GM21576 (cell line): ENCODE data around the gene CDR2L.

Source experiments
- ATAC-seq: cut with Tn5 transposase; IDR thresholded peaks from one replicate; pipeline ENCODE4 v1.9.1; 2021; ENCODE audit warnings: mild to moderate bottlenecking, moderate library complexity; ENCODE audit not compliant: unreplicated experiment

CDR2L gene

DNA sequence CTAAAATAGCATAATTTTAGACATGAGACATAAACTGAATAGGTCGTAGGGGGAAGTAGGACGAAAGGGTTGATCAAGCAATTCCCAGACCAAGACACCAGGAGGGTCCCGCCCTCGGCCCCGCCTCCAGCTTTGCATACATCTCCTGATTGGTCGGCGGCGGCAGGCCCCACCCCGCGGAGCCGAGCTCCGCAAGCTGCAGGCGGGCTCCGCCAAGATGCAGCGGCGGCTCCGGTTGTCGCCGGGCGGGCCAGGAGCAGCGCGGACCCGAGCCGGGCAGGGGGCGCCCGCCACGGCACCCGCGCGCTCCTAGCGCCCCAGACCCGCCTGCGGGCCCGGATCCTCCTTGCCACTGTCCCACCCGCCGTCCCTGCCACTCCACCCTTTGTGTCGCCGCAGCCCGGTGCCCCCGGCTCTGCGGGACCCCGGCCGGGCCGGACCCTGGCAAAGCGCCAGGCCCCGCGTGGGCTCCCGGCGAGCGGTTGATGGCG is at the start of gene CDR2L:
CDR2L (plus strand) TSS at position 215 of the 491 bp plus-strand sequence. CDS start 412 bp downstream, outside the sequence.
- ATAC-seq: peak; percentile 85

DNA sequence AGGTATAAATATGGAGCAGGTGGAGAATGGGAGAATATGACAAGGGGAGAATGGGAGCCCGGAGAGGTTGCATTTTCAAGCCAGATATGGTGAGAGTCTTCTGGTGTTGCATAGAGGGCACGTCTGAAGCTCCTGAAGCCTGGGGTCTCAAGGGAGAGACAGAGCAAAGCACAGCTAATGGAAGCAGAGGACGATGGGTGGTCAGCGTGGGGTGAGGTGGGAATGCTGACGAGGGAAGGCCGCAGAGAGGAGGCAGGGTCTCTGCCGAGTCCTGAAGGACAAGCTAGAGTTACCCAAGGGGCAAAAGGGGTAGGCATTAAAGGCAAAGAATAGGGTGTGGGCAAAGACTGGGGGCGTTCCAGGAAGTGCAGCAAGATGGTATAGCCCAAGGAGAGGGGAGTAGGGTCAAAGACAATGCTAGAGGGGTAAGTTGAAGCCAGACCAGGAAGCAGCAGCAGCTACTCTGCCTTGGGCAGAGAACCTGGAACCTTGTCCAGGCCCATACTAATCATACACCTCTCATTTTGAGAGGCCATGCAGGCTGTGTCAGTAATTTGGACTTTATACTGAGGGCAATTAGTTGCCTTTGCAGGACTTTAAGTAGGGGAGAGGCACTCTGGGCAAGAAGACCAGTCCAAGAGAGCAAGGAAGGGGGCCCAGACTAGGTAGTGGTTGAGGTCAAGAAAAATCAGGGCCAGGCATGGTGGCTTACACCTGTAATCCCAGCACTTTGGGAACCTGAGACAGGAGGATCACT is 49.1 kb upstream of the CDR2L start:
- ATAC-seq: no peak

DNA sequence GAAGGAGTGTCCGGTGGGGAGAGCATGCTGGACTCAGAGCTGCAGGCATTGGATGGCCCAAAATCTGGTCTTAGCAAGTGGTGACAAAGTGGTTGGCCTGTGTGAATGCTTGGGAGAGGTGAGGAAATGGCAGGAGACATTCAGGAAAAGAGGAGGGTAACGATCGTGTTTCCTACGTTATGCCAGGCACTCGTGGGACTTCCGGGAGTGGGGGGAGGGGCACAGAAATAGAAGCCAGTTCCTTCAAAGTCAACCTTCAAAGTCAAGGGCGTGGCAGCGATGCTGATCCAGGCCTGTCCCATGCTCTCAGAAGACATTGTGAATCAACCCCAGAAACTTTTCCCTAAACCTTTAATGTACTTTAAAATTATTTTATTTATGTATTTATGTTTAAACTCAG is 47.9 kb upstream of the CDR2L start:
- ATAC-seq: no peak

DNA sequence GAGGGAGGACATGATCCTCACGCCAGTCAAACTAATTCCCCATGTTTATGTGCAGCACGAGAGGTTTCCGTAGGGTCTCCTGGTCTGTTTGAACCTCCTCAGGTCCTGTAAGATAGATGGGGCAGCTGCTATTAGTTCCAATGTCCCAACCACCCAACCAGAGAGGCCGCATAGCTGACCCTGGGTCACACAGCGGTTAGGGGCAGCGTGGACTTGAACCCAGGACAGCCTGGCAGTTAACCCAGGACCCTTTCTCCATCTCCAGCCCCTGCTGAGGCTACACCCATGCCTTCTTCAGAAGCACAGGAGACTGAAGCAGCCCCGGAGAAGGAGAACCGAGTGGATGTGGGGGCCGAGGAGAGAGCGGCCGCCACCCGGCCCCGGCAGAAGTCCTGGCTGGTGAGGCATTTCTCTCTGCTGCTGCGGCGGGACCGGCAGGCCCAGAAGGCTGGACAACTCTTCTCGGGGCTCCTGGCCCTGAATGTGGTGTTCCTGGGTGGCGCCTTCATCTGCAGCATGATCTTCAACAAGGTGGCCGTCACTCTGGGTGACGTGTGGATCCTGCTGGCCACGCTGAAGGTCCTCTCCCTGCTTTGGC is 46.2 kb upstream of the CDR2L start:
- ATAC-seq: no peak

DNA sequence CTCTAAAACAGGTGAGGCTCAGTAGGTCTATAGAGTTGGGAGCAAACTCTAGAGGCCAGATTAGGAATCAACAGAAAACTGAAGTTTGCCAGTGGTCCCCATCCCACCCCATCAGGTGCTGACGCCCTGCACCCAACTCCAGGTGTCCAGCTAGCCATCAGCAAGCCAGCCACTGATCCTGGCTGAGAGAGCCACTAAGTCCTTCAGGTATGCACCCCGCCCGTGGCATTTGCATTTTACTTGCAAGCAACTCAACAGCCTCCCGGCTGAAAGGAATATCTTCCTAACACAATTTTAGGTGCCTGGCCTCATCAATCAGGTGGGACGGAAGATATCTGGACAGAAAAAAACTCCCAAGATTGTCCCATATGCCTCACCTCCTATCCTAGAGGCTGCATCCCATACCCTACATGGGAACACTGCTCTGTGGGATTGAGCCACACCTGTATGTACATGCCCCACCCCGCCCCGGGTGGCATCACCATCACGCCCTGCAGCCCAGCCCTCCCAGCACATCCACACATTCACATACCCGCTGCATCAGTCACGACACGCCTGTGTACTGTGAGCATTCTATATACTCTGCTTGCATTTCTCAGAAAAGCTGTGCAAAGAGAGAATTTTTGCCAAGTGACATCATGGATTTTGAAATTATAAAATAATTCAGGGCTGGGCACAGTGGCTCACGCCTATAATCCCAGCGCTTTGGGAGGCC is 43.5 kb upstream of the CDR2L start:
- no peak for ATAC-seq

DNA sequence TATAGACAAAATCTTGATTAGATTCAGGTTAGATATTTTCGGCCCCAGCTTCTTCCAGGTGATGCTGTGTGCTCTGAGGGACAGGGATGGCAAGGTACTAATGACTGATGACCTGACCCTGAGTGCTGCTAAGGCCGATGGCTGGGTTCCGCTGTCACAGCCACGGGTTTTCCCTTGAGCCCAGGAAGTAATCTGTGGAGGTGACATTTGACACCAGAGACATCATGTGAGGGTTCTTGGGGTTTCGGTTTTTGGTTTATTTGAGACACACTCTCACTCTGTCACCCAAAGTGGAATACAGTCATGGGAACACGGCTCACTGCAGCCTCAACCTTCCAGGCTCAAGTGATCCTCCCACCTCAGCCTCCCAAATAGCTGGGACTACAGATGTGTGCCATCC is 41.9 kb upstream of the CDR2L start:
- ATAC-seq: peak; percentile 69

DNA sequence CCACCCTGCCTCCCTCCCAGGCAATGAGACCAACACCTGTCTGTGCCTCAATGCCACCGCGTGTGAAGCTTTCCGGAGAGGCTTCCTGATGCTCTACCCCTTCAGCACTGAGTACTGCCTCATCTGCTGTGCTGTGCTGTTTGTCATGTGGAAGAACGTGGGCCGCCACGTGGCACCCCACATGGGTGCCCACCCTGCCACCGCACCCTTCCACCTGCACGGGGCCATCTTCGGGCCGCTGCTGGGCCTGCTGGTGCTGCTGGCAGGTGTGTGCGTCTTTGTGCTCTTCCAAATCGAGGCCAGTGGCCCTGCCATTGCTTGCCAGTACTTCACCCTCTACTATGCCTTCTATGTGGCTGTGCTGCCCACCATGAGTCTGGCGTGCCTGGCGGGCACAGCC is 40.8 kb upstream of the CDR2L start:
- no peak for ATAC-seq

DNA sequence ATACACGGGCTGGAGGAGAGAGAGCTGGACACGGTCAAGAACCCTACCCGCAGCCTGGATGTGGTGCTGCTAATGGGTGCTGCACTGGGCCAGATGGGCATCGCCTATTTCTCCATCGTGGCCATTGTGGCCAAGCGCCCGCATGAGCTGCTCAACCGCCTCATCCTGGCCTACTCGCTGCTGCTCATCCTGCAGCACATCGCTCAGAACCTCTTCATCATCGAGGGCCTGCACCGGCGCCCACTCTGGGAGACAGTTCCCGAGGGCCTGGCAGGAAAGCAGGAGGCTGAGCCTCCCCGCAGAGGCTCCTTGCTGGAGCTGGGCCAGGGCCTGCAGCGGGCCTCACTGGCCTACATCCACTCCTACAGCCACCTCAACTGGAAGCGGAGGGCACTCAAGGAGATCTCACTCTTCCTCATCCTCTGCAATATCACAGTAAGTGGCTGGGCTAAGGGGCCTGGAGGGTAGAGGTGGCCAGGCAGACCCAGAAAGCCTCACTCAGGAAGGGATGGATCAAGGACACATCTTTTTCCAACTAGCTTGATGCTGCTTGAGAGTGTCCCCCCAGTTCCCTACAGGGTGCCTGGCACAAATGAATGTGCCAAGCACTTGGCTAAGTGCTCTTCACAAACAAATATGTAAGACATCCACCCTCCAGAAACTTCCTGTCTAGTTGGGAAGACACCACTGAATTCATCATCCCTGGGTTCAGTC is 40.2 kb upstream of the CDR2L start:
- ATAC-seq: no peak

DNA sequence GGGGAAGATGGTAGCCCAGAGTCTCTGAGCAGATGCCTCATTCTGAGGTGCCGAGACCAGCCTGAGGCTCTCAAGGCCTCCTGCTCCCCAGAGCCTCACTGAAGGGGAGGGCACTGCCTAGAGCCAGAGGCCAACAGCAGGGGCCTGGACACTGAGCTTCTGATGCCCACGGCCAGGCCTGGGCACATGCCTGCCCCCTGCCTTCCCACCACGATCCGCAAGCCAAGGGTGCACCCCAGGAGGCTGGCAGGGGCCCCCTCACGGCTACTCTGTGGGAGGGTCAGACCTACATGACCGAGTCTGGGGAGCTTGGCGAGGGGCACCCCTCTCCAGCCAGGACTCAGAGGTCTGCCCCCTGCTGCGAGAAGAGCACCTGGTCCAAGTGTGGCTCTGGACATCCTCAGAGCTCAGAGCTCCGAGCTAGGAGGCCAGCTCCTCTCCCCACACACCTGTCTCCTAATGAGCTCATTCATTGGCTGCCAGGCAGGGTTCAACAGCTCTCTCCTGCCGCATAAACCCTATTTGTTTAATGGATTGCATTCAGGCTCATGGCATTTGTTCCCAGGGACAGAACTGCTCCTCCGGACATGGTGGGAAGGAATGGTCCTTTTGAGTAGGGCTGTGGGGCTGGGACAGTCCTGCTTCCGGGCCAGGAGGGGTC is 37.8 kb upstream of the CDR2L start:
- ATAC-seq: no peak

DNA sequence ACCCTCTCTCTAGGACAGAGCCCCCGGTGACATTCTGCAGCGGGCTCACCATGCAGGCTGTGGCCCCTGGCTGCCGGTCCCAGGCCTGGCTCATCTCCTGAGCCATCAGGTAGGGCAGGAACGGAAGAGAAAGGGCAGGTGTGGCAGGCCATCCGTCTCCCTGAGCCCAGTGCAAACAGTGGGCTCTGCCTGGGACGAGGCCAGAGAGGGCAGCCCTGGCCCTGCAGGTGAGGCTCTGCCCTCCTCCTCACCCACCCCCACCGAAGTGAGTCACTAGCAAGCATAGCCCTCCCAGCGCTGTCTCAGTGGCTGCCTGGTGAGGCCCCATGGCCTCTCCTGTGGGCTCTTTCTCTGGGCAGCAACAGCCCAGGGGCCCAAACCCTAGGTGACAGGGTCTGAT is 37.2 kb upstream of the CDR2L start:
- no peak for ATAC-seq

DNA sequence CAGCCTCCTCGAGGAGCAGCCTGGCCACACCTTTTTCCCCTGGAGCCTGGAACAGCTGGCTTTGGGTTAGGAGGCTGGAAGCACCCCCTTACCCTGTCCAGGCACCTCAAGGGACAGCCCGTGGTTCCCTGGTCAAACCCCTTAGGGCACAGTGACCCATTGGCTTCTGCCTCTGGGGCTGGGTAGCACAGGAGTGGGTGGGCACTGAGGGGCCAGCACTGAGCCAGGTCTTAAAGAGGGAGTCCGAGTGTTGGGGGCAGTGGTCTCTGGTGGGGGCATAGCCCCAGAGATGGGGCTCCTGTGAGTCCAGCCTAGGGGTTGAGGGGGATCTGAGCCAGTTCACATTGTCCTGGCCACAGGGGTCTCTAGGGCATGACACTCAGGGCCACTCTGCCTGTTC is 36.4 kb upstream of the CDR2L start:
- ATAC-seq: no peak

DNA sequence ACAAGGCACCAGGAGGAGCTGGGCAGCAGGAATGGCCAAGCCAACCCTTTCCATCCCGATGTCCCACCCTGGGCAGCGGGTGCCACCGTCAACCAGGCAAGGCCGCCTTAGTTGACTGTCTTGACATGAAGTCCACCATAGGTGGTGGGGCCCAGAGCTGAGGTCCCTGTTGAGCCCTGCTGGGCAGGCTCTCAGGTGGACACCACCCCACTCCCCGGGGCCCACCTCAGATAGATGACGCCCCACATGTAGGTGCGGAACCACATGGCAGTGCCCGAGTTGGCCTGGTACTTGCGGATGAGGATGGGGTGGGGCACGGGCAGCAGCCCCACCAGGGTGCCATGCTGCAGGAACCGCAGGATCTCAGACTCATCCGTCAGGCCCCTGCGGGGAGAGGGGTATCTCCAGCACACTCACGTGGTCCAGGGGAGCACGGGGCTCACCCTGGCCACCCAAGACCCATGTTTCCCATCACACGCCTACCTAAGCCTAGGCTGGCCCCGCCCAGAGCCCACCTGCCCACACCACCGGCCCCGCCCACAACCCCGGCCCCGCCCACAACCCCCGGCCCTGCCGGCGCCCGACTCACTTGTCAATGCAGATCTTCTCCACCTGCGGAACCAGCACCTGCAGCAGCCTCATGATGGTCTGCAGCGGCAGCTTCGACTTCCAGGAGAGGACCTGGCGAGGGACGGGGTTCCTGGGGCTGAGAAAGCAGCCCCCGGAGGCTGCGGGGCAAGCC is 35.6 kb upstream of the CDR2L start:
- ATAC-seq: no peak

DNA sequence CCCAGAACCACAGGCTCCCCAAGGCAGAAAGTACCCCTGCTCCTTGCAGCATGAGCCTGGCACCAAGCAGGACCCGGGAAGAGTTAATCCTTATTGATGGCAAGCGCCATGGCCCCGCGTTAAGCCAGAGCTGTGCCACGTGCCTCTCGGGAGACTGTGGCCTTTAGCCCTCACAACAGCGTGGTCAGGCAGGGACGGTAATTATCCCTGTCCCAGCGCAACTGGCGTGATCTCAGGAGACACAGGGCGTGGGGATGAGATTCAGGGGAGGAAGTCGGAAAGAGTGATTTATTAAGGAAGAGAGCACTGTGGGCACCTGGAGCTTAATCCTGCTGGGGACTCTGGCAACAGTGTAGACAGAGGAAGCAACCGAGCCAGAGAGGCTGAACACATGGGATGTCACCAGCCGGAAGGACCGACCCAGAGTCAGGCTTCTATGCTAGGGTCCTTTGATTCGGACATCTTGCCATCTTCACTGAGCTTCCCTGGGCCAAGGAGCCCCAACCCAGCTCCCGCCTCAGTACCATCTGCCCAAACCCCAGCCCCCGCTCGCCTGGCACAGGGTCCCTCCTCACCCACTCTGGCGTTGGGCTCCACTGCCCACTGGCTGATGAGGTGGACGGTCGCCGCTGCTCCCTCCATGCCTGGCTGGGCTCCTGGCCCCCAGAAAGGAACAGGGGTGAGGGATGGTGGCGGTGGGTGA is 34.9 kb upstream of the CDR2L start:
- ATAC-seq: no peak

DNA sequence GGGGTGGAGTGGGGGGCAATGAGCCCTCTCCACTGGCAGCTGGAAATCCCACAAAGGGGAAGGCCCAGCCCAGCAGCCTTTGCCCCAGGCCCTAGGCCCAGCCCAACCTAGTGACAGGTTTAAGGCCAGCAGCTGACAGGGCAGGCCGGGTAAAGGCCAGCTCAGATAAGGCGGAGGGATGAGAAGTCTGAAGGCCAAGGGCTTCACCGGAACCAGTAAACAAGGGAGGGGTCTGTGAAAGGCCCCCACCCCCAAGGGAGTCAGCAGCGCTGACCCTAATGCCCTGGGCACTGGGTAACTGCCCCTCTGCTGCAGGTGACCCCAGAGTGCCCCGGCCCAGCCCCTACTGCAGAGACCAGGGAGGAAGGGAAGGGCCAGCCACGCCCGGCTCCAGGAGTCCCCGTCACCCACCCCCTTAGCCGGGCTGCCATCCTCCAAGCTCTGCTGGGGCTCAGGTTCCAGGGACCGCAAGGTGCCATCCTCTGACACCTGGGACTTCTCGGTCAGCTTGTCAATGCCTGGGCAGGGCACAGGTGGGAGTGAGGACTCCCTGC is 34.2 kb upstream of the CDR2L start:
- ATAC-seq: no peak

DNA sequence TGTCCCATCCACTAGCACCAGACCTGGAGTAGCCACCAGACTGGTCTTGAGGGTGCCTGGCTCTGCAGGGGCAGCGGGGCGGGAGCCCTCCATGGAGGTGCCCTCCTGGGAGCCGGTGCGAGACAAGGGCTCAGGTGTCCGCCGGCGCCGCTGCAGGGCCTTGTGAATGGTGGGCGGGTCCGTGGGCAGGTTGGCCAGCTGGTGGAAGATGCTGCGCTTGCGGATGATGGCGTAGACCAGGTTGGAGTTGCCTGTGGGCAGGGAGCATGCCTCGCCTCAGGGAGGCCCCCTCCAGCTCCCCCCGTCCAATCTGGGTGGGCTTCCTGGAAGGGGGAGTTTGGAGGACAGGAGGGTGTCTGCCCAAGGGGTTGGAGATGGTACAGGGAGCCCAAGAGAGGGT is 33.3 kb upstream of the CDR2L start:
- no peak for ATAC-seq

DNA sequence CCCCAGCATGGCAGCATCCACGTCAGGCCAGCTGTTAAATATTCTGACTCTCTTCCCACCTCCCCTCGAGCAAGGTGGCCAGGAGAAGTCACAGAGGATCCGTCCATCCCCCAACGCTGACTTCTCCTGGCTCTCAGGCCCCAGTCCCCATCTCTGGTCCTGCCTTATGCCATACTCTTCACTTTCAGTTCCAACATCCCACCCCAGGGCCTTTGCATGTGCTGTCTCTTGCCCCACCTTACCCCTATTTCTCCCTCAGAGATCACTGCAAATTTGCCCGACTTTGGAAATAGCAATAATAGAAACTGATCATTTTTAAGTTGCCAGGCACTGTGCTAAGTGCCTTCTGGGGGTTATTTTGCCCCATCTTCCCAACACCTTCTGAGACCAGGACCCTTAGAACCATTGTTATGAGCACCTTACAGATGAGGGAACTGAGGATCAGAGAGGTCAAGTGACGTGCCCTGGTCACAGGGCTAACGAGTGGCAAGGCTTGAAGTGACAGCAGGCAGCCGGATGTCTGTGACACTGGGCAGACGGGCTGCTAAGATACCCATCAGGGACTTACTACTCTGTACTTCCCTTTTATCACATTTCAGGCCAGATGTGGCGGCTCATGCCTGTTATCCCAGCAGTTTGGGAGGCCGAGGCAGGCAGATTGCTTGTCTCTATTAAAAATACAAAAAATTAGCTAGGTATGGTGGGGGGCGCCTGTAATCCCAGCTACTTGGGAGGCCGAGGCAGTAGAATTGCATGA is 32.6 kb upstream of the CDR2L start:
- no peak for ATAC-seq

DNA sequence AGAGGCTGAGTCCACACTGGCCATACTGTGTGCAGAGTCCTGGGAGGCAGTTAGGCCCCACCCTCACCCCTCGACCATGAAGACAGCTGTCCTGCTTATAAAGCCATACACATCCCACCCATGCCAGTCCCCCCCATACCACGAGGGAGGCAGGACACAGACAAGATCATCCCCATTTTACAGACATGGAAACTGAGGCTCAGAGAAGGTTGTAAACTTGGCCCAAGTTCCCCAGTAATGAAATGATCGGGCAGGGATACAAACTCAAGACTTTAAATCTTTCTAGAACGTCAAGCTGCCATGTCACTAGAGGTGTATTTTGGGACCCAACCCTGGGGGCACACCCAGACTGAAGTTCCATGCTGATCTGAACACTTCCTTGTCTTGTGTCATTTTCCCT is 31.3 kb upstream of the CDR2L start:
- no peak for ATAC-seq

DNA sequence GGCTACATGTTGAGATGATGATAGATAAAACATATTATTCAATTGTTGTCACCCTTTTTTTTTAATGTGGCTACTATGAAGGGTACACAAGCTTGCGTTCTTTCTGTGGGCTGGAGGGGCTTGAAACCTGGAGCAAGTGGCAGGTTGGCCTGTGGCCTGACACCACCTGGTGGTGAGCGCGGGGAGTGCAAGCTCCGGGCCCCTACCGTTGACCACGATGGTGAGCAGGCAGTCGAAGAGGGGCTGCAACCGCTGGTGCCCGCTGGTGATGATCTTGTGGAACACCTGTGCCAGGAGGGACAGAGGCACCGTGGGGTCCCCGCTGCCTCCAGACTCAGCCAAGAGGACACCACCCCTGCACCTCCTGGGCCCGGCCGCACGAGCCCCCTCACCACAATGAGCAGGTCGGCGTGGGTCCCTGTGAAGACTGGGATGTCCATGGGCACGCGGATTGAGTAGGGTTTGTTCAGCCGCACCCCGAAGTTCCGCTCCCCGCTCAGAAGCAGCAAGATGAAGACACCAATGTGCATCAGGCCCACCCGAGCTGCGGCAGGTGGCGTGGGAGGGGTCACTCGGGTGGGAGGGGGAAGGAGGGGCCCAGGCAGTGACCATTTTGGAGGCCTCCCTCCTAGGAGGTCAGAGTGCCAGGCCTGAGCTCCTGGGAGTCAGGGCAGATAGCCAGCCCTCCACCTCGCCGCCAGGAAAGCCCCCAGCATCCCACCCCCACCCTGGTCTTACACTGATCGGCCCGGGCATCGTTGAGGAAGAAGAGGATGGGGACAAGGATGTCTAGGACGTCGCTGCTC is 29.3 kb upstream of the CDR2L start:
- no peak for ATAC-seq
